Liver (tissue), 9 donors: ENCODE data around the gene NASP. TPM values are rescaled to one million over a fixed set of nuclear protein-coding genes. Genes with fewer than 3 reads are reported as not detected.

Experiments used
- DNase-seq: peaks from one replicate; pipeline ENCODE4 v3.0.0-alpha.2; 2017; ENCODE audit warnings: low spot score
- H3K27ac ChIP-seq, 2 donors: one replicate each; pipeline ENCODE4 v1.7.0; 2013; ENCODE audit warnings: inconsistent platforms in 2 of 2, low read length in 2 of 2, control low read depth in 1 of 2, low read depth in 1 of 2, mild to moderate bottlenecking in 1 of 2
- H3K27me3 ChIP-seq, 4 donors: one replicate each; pipeline versions ENCODE4 v1.6.1 to v1.7.0; 2013; ENCODE audit warnings: low read length in 3 of 4, inconsistent platforms in 1 of 4, mild to moderate bottlenecking in 1 of 4, moderate library complexity in 1 of 4; ENCODE audit not compliant: control insufficient read depth in 4 of 4, insufficient read depth in 4 of 4
- H3K36me3 ChIP-seq, 4 donors: one replicate each; pipeline versions ENCODE4 v1.6.1 to v1.7.0; 2013; ENCODE audit warnings: low read length in 3 of 4, mild to moderate bottlenecking in 3 of 4, low read depth in 1 of 4, moderate library complexity in 1 of 4; ENCODE audit not compliant: control insufficient read depth in 4 of 4, insufficient read depth in 3 of 4
- H3K4me1 ChIP-seq, 4 donors: one replicate each; pipeline versions ENCODE4 v1.6.1 to v1.7.0; 2013; ENCODE audit warnings: low read length in 3 of 4, mild to moderate bottlenecking in 3 of 4, moderate library complexity in 1 of 4; ENCODE audit not compliant: control insufficient read depth in 4 of 4, insufficient read depth in 4 of 4
- H3K4me3 ChIP-seq, 3 donors: one replicate each; pipeline versions ENCODE4 v1.6.1 to v1.7.0; 2013; ENCODE audit warnings: low read length in 3 of 3, control low read depth in 1 of 3, low read depth in 1 of 3, mild to moderate bottlenecking in 1 of 3
- H3K9ac ChIP-seq, 2 donors: one replicate each; pipeline ENCODE4 v1.7.0; 2013; ENCODE audit warnings: low read length in 2 of 2, mild to moderate bottlenecking in 2 of 2, moderate library complexity in 2 of 2, control low read depth in 1 of 2, low read depth in 1 of 2
- H3K9me3 ChIP-seq, 4 donors: one replicate each; pipeline versions ENCODE4 v1.6.1 to v1.7.0; 2013; ENCODE audit warnings: low read length in 3 of 4; ENCODE audit not compliant: control insufficient read depth in 4 of 4
- EGR1 ChIP-seq, 2 donors: IDR thresholded peaks; 2 replicates each; pipeline ENCODE4 v1.6.1; 2016 to 2018; ENCODE audit warnings: antibody characterized with exemption in 2 of 2, low read depth in 2 of 2
- FOXA1 ChIP-seq: IDR thresholded peaks from 2 replicates; pipeline ENCODE4 v1.6.1; 2016; ENCODE audit warnings: antibody characterized with exemption
- FOXA2 ChIP-seq: IDR thresholded peaks from 2 replicates; pipeline ENCODE4 v1.6.1; 2016; ENCODE audit warnings: antibody characterized with exemption
- GABPA ChIP-seq, 2 donors: IDR thresholded peaks in 1 of 2; conservative IDR thresholded peaks in 1 of 2; 2 replicates each; pipeline ENCODE4 v1.6.1; 2016; ENCODE audit warnings: antibody characterized with exemption in 2 of 2, mild to moderate bottlenecking in 1 of 2, moderate library complexity in 1 of 2
- HNF4A ChIP-seq, 2 donors: conservative IDR thresholded peaks; 2 replicates each; pipeline ENCODE4 v1.6.1; 2016; ENCODE audit warnings: antibody characterized with exemption in 2 of 2, mild to moderate bottlenecking in 2 of 2
- HNF4G ChIP-seq: IDR thresholded peaks from 2 replicates; pipeline ENCODE4 v1.6.1; 2016; ENCODE audit warnings: antibody characterized with exemption
- JUND ChIP-seq, 2 donors: IDR thresholded peaks; 2 replicates each; pipeline ENCODE4 v1.6.1; 2016; ENCODE audit warnings: antibody characterized with exemption in 2 of 2
- NR2F2 ChIP-seq: IDR thresholded peaks from 2 replicates; pipeline ENCODE4 v1.6.1; 2016; ENCODE audit warnings: antibody characterized with exemption
- RXRA ChIP-seq, 2 donors: IDR thresholded peaks; 2 replicates each; pipeline ENCODE4 v1.6.1; 2017 to 2018; ENCODE audit warnings: antibody characterized with exemption in 2 of 2, mild to moderate bottlenecking in 1 of 2
- SP1 ChIP-seq: IDR thresholded peaks from 2 replicates; pipeline ENCODE4 v1.6.1; 2018; ENCODE audit warnings: antibody characterized with exemption, mild to moderate bottlenecking
- TAF1 ChIP-seq: conservative IDR thresholded peaks from 2 replicates; pipeline ENCODE4 v1.6.1; 2016; ENCODE audit warnings: antibody characterized with exemption, mild to moderate bottlenecking
- YY1 ChIP-seq: IDR thresholded peaks from 2 replicates; pipeline ENCODE4 v1.6.1; 2016; ENCODE audit warnings: antibody characterized with exemption, mild to moderate bottlenecking
- WGBS: extraction: QIAGEN DNeasy Blood & Tissue Kit; methylation state at CpG from one replicate; pipeline ENCODE4 v1.1.7; 2013; 5-methylcytosine and 5-hydroxymethylcytosine counted together
- polyA plus RNA-seq, 2 donors: library from polyadenylated mRNA; stranded (reverse) in 1 of 2; unstranded in 1 of 2; fragments of 200-250 nt in 1 of 2; fragments of >200 nt in 1 of 2; fragmentation: Nextera tagmentation in 1 of 2; extraction: Ambion mirVana in 1 of 2; gene quantifications; one replicate each; pipeline versions ENCODE4 v1.2.1 to v1.2.3, GENCODE V29; 2013 to 2015
- total RNA-seq, 2 donors: library from RNA; depleted of rRNA; stranded (reverse); fragments of >200 nt; gene quantifications; one replicate each; pipeline ENCODE4 v1.2.3, GENCODE V29; 2014
- TF ChIP-seq, protein P1 (sequence below): IDR thresholded peaks from 2 replicates; pipeline ENCODE4 v1.6.1; 2016; ENCODE audit warnings: antibody characterized with exemption, mild to moderate bottlenecking
- TF ChIP-seq, protein P2 (sequence below): IDR thresholded peaks from 2 replicates; pipeline ENCODE4 v1.6.1; 2016; ENCODE audit warnings: antibody characterized with exemption
- TF ChIP-seq, protein P3 (sequence below): IDR thresholded peaks from 2 replicates; pipeline ENCODE4 v1.6.1; 2016; ENCODE audit warnings: antibody characterized with exemption
- donor health status: healthy.
- donor health status: healthy.
- donor health status: healthy.
- donor health status: healthy.
- donor health status: healthy.

Gene NASP
- total and polyA plus RNA-seq, 4 donors = 24.9 to 74.9 (median 39.7) TPM

- TF ChIP-seq TAF1 = no peak
- peak; percentile 34 to 43 for TF ChIP-seq HNF4A (conservative IDR thresholded peaks at IDR 0.05)
- TF ChIP-seq NR2F2 = peak; percentile 9
- H3K27me3 ChIP-seq = no peaks in the 10 kb centered on the region
- H3K9me3 ChIP-seq = no peaks in the 10 kb centered on the region
- no peak overlapping the region for H3K4me3 ChIP-seq
- 80% methylated on average over 78 of the region's 78 CpGs for WGBS
- H3K4me1 ChIP-seq = peaks cover 0 to 4% (median under 1%) of the 10 kb centered on the region in 4 donors
- H3K9ac ChIP-seq = no peak overlapping the region
- peaks cover 0 to 36% (median 19%) of the 10 kb centered on the region in 4 donors for H3K36me3 ChIP-seq
- DNase-seq = peak; percentile 41
- no peak overlapping the region for H3K27ac ChIP-seq
Observed at GRCh38 chr1:45622524-45623394, 38.9 kb downstream of the NASP start.

GRCh38 chr1:45623972-45624371 is 40.1 kb downstream of the NASP start, which contains the start of gene CCDC17:
CCDC17 (minus strand) TSS chr1:45624054; CDS start chr1:45623909, 145 bp downstream.
- H3K9me3 ChIP-seq = no peaks in the 10 kb centered on the region
- TF ChIP-seq EGR1 (IDR thresholded peaks at IDR 0.05; ENCODE audit: low read depth in 2 of 2) (no peak), JUND (IDR thresholded peaks at IDR 0.05) (no peak), TAF1 (no peak), RXRA (IDR thresholded peaks at IDR 0.05) (no peak), HNF4G (no peak), FOXA2 (no peak), SP1 (no peak), FOXA1 (no peak), GABPA (IDR thresholded peaks at IDR 0.05 in 1 of 2, conservative IDR thresholded peaks at IDR 0.05 in 1 of 2) (no peak), NR2F2 (no peak), HNF4A (conservative IDR thresholded peaks at IDR 0.05) (no peak), YY1 (no peak)
- TF ChIP-seq, protein P1, sequence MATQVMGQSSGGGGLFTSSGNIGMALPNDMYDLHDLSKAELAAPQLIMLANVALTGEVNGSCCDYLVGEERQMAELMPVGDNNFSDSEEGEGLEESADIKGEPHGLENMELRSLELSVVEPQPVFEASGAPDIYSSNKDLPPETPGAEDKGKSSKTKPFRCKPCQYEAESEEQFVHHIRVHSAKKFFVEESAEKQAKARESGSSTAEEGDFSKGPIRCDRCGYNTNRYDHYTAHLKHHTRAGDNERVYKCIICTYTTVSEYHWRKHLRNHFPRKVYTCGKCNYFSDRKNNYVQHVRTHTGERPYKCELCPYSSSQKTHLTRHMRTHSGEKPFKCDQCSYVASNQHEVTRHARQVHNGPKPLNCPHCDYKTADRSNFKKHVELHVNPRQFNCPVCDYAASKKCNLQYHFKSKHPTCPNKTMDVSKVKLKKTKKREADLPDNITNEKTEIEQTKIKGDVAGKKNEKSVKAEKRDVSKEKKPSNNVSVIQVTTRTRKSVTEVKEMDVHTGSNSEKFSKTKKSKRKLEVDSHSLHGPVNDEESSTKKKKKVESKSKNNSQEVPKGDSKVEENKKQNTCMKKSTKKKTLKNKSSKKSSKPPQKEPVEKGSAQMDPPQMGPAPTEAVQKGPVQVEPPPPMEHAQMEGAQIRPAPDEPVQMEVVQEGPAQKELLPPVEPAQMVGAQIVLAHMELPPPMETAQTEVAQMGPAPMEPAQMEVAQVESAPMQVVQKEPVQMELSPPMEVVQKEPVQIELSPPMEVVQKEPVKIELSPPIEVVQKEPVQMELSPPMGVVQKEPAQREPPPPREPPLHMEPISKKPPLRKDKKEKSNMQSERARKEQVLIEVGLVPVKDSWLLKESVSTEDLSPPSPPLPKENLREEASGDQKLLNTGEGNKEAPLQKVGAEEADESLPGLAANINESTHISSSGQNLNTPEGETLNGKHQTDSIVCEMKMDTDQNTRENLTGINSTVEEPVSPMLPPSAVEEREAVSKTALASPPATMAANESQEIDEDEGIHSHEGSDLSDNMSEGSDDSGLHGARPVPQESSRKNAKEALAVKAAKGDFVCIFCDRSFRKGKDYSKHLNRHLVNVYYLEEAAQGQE = no peak
- TF ChIP-seq, protein P2, sequence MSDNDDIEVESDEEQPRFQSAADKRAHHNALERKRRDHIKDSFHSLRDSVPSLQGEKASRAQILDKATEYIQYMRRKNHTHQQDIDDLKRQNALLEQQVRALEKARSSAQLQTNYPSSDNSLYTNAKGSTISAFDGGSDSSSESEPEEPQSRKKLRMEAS = no peak
- TF ChIP-seq, protein P3, sequence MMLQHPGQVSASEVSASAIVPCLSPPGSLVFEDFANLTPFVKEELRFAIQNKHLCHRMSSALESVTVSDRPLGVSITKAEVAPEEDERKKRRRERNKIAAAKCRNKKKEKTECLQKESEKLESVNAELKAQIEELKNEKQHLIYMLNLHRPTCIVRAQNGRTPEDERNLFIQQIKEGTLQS = no peak
- H3K4me1 ChIP-seq = peaks cover 0 to 4% (median under 1%) of the 10 kb centered on the region in 4 donors
- DNase-seq = no peak
- 54% methylated on average over 4 of the region's 4 CpGs for WGBS
- no peak within 1 kb of the TSS for H3K27ac ChIP-seq
- no peaks in the 10 kb centered on the region for H3K27me3 ChIP-seq
- H3K9ac ChIP-seq = no peak within 1 kb of the TSS
- peaks cover 0 to 37% (median 28%) of the 10 kb centered on the region in 4 donors for H3K36me3 ChIP-seq
- H3K4me3 ChIP-seq = no peak within 1 kb of the TSS
